Stromal cell of bone marrow (primary cell): ENCODE data around the gene TLE5.
"Not testable (repeated sequence)": the region's sequence is repeated elsewhere in the genome, so short reads cannot be mapped to it uniquely, and the experiment has no call there.

ENCODE experiments used
- DNase-seq: peaks from one replicate; pipeline ENCODE4 v3.0.0-alpha.2; 2012; ENCODE audit warnings: low read depth

The TLE5 gene

GRCh38 chr19:3096267-3096901 lies 34.1 kb upstream of the TLE5 start:
- DNase-seq, result no peak

DNA sequence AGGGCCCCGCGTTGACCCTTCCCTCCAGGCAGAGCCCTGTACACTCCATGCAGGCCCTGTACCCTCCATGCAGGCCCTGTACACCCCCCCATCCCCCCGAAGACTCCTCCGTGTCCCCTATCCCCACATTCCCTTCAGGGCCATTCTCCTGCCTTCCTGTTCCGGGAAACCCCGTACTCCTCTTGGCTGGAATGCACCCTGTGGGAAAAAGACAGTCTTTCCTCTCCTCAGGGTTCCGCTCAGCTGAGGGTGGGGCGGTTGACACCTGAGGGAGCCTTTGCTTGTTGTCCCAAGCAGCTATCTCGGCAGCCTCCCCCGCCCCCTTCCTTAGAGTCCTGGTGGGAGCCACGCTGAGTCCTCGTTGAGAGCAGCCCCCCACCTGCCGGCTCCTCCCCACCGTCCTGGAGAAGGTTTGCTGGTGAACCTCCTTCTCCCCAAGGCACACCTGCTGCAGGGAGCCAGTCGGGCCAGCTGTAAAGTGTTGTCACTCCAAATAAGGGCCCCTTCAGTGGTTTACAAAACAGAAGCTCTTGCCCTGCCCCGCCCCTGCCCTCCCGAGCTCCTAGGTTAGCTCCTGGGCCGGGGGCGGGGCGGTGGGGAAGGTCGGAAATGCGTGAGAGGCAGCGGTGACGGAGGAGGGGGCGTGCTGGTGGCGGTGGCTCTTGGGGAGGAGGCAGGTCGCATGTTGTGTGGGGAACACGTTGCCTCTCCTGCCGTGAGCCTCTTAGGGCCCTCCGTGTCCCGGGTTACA lies 33.3 kb upstream of the TLE5 start:
- no peak for DNase-seq

DNA sequence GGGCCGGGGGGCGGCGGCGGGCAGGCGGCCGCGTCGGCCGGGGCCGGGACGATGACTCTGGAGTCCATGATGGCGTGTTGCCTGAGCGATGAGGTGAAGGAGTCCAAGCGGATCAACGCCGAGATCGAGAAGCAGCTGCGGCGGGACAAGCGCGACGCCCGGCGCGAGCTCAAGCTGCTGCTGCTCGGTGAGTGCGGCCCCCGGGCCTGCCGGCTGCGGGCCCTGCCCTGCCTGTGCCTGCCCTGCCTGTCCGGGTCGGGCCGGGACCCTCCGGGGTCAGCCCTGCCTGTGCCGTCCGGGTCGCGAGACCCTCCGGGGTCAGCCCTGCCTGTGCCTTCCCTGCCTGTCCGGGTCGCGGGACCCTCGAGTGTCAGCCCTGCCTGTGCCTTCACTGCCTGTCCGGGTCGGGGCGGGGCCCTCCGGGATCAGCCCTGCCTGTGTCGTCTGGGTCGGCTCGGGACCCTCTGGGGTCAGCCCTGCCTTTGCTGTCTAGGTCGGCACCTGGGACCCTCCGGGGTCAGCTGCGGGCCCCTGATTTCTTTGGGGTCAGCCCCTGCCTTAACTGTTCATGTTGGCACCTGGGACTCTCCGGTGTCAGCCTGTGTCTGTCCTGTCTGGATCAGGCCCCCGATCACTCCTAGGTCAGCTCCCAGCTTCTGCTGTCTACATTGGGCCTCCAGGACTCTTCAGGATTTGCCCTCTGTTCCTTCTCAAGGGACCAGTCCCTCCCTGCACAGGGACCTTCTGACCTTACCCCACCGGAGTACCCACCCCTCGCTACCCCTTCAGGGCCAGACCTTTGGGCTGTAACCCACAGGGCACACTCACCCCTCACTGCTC lies 32.5 kb upstream of the TLE5 start:
- no peak for DNase-seq

DNA sequence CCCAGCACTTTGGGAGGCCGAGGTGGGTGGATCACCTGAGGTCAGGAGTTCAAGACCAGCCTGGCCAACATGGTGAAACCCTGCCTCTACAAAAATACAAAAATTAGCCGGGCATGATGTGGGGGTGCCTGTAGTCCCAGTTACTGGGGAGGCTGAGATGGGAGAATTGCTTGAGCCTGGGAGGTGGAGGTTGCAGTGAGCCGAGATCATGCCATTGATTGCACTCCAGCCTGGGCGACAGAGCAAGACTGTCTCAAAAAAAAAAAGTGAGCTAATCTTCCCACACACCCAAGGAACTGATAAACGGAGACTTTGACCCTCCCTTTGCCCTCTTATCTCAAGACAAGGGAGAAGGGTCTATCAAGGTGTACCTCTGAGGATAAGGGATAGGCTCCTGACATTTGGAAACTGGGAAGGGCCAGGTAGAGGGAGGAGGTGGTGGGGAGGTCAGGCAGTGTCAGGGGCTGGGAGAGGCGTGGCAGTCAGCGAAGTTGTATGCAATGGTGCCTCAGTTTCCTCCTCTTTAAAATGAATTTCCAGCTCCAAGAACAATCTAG lies 27.1 kb upstream of the TLE5 start:
- not testable (repeated sequence) for DNase-seq

- no peak for DNase-seq
Measured at GRCh38 chr19:3087769-3088168, 25.5 kb upstream of the TLE5 start.

DNA sequence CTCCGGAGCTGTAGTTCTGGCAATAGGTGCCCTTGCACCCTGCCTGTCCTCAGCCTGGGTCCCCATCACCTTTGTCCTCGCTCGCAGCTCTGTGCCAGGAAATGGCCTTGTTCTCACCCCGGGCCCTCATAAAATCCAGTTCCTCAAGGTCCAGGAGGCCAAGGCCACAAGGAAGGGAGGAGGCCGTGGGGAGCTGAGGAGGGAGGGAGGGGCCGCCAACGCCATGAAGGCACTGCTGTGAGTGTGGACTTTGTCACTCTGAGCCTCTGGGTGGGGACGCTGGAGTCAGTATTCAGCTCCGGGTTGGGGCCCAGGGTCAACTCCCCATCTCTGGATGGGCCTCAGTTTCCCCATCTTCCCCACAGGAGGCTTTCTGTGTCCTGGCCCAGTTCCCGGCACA lies 22.6 kb upstream of the TLE5 start:
- no peak for DNase-seq

DNA sequence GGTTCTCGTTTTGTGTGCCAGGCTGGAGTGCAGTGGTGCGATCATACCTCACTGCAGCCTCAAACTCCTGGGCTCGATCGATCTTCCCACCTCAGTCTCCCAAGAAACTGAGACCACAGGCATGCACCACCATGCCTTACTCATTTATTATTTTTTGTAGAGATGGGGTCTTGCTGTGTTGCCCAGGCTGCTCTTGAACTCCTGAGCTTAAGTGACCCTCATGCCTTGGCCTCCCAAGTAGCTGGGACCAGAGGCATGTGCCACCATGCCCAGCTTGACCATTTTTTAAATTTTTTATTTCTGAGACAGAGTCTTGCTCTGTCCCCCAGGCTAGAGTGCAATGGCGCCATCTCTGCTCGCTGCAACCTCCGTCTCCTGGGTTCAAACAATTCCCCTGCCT lies 21.7 kb upstream of the TLE5 start:
- no peak for DNase-seq

- no peak for DNase-seq
Measured at GRCh38 chr19:3082331-3082730, 20.0 kb upstream of the TLE5 start.

DNA sequence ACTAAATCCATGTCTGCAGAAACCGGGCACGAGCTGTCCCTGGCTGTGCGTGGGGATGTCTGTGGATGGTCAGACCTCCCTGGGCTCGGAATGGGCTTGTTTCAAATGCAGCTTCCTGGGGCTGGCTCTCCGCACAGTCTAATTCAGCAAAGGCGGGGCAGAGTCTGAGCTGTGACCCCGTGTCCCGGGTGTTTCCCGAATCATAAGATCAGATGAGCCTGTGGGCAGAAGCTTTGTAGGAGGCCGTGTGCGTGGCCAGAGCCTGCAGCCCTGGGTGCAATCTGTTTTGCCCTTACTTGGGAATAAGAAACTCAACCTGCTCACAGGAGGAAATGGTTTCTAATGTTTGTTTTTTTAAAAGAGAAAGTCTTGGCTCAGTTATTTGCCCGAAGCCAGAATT lies 18.0 kb upstream of the TLE5 start:
- DNase-seq, result no peak

- DNase-seq, result no peak
Measured at GRCh38 chr19:3079578-3079977, 17.3 kb upstream of the TLE5 start.

DNA sequence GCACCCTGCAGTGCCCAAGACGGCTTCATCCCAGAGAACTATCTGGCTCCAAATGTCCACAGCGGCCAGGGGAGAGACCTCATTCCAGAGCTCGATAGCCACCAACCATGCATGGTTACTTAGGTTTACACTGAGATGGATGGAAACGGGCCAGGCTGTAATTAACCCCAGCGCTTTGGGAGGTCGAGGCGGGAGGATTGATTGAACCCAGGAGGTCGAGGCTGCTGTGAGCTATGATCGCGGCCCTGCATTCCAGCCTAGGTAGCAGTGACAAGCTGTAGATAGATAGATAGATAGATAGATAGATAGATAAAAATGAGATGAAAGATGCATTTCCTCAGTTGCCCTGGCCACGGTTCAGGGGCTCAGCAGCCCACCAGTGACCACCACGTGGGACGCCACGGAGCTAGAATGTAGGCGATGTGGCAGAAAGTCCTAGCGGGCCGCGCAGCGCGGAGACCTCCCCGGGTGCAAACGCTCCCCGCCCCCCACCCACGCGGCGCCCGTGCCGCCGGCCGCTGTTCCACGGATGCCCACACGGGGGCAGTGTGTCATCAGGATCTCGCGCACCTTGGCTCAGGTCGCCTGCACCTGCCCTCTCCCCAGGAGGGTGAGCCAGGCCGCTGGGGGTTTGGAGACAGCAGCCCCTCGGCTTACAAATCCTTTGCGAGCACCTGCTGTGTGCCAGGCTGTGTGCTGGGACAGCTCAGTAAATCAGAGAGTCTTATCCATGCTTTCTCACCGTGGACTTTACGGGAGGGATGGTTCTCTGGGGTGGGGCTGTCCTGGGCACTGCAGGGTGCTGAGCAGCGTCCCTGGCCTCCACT lies 13.5 kb upstream of the TLE5 start:
- no peak for DNase-seq

DNA sequence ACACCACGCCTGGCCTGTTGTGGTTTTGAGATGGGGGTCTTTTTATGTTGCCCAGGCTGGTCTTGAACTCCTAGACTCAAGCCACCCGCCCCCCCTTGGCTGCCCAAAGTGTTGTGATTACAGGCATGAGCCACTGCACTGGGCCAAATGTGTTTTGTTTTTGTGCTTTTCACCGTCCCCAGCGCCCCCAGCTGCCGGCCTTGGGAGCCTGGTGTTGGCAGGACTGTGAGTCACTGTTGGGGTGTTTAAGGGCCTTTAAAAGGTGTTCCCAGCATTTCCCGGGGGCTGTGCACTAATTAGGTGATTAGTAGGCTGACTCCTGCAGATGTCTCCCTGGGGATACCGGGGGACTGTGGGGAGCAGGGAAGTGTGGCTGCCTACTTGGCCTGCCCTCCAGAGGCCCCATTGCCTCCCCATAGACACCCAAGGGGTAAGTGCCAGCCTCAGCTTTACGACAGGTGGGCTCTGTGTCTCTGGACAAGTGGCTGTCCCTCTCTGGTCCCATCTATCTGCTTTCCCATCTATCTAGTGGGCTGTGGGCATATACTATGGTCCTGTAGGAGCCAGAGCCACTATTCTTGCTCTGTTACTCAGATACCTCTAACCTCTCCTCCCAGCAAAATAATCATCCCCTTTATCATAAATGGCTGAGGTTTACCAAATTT lies 11.8 kb upstream of the TLE5 start:
- DNase-seq, result no peak

DNA sequence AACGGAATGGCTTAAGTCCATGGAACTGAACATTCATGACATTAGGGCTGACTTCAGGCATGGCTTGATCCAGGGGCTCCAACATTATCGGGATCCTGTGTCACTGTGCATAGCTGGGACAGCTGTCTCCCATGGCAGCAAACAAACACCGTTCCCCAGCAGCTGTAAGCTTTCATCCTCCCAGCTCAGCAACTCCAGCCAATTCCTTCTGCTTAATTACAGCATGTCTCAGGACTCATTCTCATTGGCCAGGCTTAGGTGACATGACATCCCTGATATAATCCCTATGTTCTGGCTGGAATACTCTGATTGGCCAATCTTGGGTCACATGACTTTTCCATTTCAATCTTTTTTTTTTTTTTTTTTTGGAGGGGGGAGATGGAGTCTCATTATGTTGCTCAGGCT lies 10.9 kb upstream of the TLE5 start:
- DNase-seq, result no peak

DNA sequence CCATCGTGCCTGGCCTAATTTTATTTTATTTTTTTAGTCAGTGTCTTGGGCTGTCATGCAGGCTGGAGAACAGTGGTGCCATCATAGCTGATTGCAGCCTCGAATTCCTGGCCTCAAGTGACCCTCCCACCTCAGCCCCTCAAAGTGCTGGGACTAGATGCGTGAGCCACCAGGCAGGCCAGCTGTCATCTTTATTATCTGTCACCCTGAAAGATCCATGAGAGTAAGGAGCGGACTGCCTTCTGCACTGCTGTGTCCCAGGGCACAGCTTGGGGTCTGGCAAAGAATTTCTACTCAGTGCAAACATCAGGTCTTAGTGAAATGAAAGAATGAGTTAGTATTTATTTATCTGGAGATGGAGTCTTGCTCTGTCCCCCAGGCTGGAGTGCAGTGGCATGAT lies 9.5 kb upstream of the TLE5 start:
- DNase-seq, result no peak

- DNase-seq, result no peak
Measured at GRCh38 chr19:3068071-3068470, 5.8 kb upstream of the TLE5 start.

DNA sequence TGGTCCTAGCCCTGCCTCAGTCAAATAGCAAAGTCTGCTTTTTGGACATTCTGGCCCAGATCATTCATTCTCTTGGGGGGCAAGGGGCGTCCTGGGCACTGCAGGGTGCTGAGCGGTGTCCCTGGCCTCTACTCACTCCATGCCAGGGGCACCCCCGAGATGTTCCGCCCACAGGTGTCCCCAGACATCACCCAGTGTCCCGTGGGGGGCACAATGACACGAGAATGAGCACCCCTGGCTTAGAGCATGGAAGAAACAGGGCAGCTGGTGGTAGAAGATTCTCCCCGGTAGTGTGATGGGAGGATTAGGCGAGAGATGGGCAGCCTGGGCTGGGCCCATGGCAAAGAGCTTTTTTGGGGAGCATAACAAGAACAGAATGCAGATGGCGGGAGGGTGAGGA lies 5.3 kb upstream of the TLE5 start:
- no peak for DNase-seq

GRCh38 chr19:3066482-3067049 lies 4.3 kb upstream of the TLE5 start:
- DNase-seq, result no peak

- no peak for DNase-seq
Measured at GRCh38 chr19:3065675-3066357, 3.5 kb upstream of the TLE5 start.

DNA sequence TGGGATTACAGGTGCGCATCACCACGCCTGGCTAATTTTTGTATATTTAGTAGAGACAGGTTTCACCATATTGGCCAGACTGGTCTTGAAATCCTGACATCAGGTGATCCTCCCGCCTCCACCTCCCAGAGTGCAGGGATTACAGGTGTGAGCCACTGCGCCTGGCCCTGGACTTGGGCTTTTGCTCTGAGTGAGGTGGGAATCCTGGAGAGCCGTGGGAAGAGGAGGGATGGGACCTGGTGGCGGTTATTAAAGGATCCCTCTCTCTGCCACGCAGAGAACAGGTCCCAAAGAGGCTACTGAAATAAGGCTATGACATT lies 1.7 kb upstream of the TLE5 start:
- DNase-seq, result no peak
